WTC11 (cell line): Measurements from ENCODE around the gene MIDN. TPM values are rescaled to one million over a fixed set of nuclear protein-coding genes. Genes with fewer than 3 reads are reported as not detected.

ENCODE experiments used
- ATAC-seq: fragments of 200-7000 bp; cut with Tn5 transposase; 2 replicates; pipeline ENCODE4 v1.10.0; 2021; ENCODE audit warnings: mild to moderate bottlenecking, moderate library complexity
- CTCF ChIA-PET: fragments of 300-600 bp; sonication (Branson Sonifier 250); formaldehyde crosslinking; loops from one replicate; lab custom pipeline; 2021; ENCODE audit warnings: antibody characterized with exemption; lab: Charles Lee
- POLR2A ChIA-PET: fragments of 350-600 bp; sonication (Branson Sonifier 250); formaldehyde crosslinking; loops from one replicate; lab custom pipeline; 2021; ENCODE audit warnings: antibody characterized with exemption; lab: Charles Lee
- DNase-seq: peaks from one replicate; pipeline ENCODE4 v3.0.0; 2021; ENCODE audit warnings: low spot score
- H3K27ac Mint-ChIP-seq: 2 replicates; pipeline ENCODE4 v1.8.0; 2021; ENCODE audit warnings: mixed read lengths
- H3K27me3 Mint-ChIP-seq: 2 replicates; pipeline ENCODE4 v1.8.0; 2021; ENCODE audit warnings: low read depth, mild to moderate bottlenecking, moderate library complexity, mixed read lengths
- H3K36me3 Mint-ChIP-seq: 2 replicates; pipeline ENCODE4 v1.8.0; 2021; ENCODE audit warnings: mixed read lengths
- H3K4me1 Mint-ChIP-seq: 2 replicates; pipeline ENCODE4 v1.8.0; 2022; ENCODE audit warnings: mixed read lengths
- H3K4me3 Mint-ChIP-seq: 2 replicates; pipeline ENCODE4 v1.8.0; 2021; ENCODE audit warnings: mild to moderate bottlenecking, moderate library complexity, mixed read lengths
- H3K9me3 Mint-ChIP-seq: 2 replicates; pipeline ENCODE4 v1.8.0; 2021; ENCODE audit warnings: mixed read lengths
- ATF1 ChIP-seq: sonication (generic); formaldehyde crosslinking; IDR thresholded peaks from 2 replicates; pipeline ENCODE4 v1.8.1; 2023; ENCODE audit warnings: mild to moderate bottlenecking, moderate library complexity, missing genetic modification reagents
- E2F5 ChIP-seq: sonication (generic); formaldehyde crosslinking; IDR thresholded peaks from 2 replicates; pipeline ENCODE4 v1.8.1; 2022; ENCODE audit warnings: mild to moderate bottlenecking, moderate library complexity, missing genetic modification reagents
- ELF4 ChIP-seq: sonication (generic); formaldehyde crosslinking; IDR thresholded peaks from 2 replicates; pipeline ENCODE4 v1.8.1; 2022; ENCODE audit warnings: low read depth, mild to moderate bottlenecking, moderate library complexity, missing genetic modification reagents
- ETV6 ChIP-seq: sonication (generic); formaldehyde crosslinking; IDR thresholded peaks from 2 replicates; pipeline ENCODE4 v1.8.1; 2022; ENCODE audit warnings: mild to moderate bottlenecking, missing genetic modification reagents
- GRHL2 ChIP-seq: fragments of 250-450 bp; sonication (Bioruptor Pico); IDR thresholded peaks from 2 replicates; pipeline ENCODE4 v1.8.0; 2022; ENCODE audit warnings: mild to moderate bottlenecking, moderate library complexity; ENCODE audit not compliant: insufficient replicate concordance, severe bottlenecking
- HMGXB4 ChIP-seq: sonication (generic); formaldehyde crosslinking; IDR thresholded peaks from 2 replicates; pipeline ENCODE4 v1.8.1; 2023; ENCODE audit warnings: mild to moderate bottlenecking, moderate library complexity, missing genetic modification reagents
- JAZF1 ChIP-seq: fragments of 250-450 bp; sonication (Bioruptor Pico); IDR thresholded peaks from 2 replicates; pipeline ENCODE4 v1.9.0; 2021; ENCODE audit warnings: moderate library complexity, mild to moderate bottlenecking, inconsistent platforms
- KAT7 ChIP-seq: sonication (generic); formaldehyde crosslinking; IDR thresholded peaks from 2 replicates; pipeline ENCODE4 v1.8.1; 2023; ENCODE audit warnings: missing genetic modification reagents, mild to moderate bottlenecking, borderline replicate concordance
- MXD4 ChIP-seq: fragments of 250-450 bp; sonication (Bioruptor Pico); IDR thresholded peaks from 2 replicates; pipeline ENCODE4 v1.8.0; 2021; ENCODE audit warnings: mild to moderate bottlenecking, moderate library complexity, borderline replicate concordance
- NFATC4 ChIP-seq: fragments of 250-450 bp; sonication (Bioruptor Pico); IDR thresholded peaks from 2 replicates; pipeline ENCODE4 v1.9.0; 2021; ENCODE audit warnings: mild to moderate bottlenecking
- NFE2L1 ChIP-seq: sonication (generic); formaldehyde crosslinking; IDR thresholded peaks from 2 replicates; pipeline ENCODE4 v1.8.1; 2023; ENCODE audit warnings: missing genetic modification reagents
- PRDM15 ChIP-seq: sonication (generic); formaldehyde crosslinking; IDR thresholded peaks from 2 replicates; pipeline ENCODE4 v1.8.0; 2022; ENCODE audit warnings: missing genetic modification reagents
- RORB ChIP-seq: fragments of 250-450 bp; sonication (Bioruptor Pico); IDR thresholded peaks from 2 replicates; pipeline ENCODE4 v1.9.0; 2021; ENCODE audit warnings: mild to moderate bottlenecking
- USF2 ChIP-seq: sonication (generic); formaldehyde crosslinking; IDR thresholded peaks from 2 replicates; pipeline ENCODE4 v1.8.1; 2023; ENCODE audit warnings: mild to moderate bottlenecking, missing genetic modification reagents, moderate library complexity
- ZNF121 ChIP-seq: sonication (generic); formaldehyde crosslinking; IDR thresholded peaks from 2 replicates; pipeline ENCODE4 v1.8.0; 2023; ENCODE audit warnings: missing genetic modification reagents
- ZNF232 ChIP-seq: sonication (generic); formaldehyde crosslinking; IDR thresholded peaks from 2 replicates; pipeline ENCODE4 v1.8.0; 2022; ENCODE audit warnings: mild to moderate bottlenecking, missing genetic modification reagents
- ZNF263 ChIP-seq: sonication (generic); formaldehyde crosslinking; IDR thresholded peaks from 2 replicates; pipeline ENCODE4 v1.8.1; 2022; ENCODE audit warnings: low read depth, mild to moderate bottlenecking, moderate library complexity, missing genetic modification reagents
- ZNF317 ChIP-seq: sonication (generic); formaldehyde crosslinking; IDR thresholded peaks from 2 replicates; pipeline ENCODE4 v1.8.1; 2023; ENCODE audit warnings: low read depth, mild to moderate bottlenecking, moderate library complexity, missing genetic modification reagents, borderline replicate concordance
- total RNA-seq: library from RNA; stranded (reverse); gene quantifications from 3 replicates; pipeline ENCODE4 v1.2.3, GENCODE V29; 2021
- TF ChIP-seq, protein P1 (sequence below): sonication (generic); formaldehyde crosslinking; IDR thresholded peaks from 2 replicates; pipeline ENCODE4 v1.8.1; 2022; ENCODE audit warnings: mild to moderate bottlenecking, missing genetic modification reagents, moderate library complexity, borderline replicate concordance
- TF ChIP-seq, protein P2 (sequence below): sonication (generic); formaldehyde crosslinking; IDR thresholded peaks from 2 replicates; pipeline ENCODE4 v1.8.0; 2023; ENCODE audit warnings: missing genetic modification reagents
- TF ChIP-seq, protein P3 (sequence below): sonication (generic); formaldehyde crosslinking; IDR thresholded peaks from 2 replicates; pipeline ENCODE4 v1.8.0; 2022; ENCODE audit warnings: mild to moderate bottlenecking, missing genetic modification reagents
- TF ChIP-seq, protein P4 (sequence below): sonication (generic); formaldehyde crosslinking; IDR thresholded peaks from 2 replicates; pipeline ENCODE4 v1.8.1; 2022; ENCODE audit warnings: low read depth, missing genetic modification reagents, borderline replicate concordance

MIDN gene
- total RNA-seq, 1 experiment from 2014 or later: 189 TPM

GRCh38 chr19:1269478-1270212, 21.3 kb downstream of the MIDN start:
- Mint-ChIP-seq H3K36me3 (peaks cover 42% of the 10 kb centered on the region), H3K4me1 (peaks cover 61% of the 10 kb centered on the region), H3K9me3 (no peaks in the 10 kb centered on the region), H3K4me3 (peak overlapping the region; percentile 79), H3K27me3 (peaks cover 7% of the 10 kb centered on the region), H3K27ac (peak overlapping the region; percentile 97)
- ATAC-seq (peak; percentile 0), DNase-seq (peak; percentile 79)
- POLR2A ChIA-PET: interaction anchor here (0.6 to 2.8 kb wide), 18 partner anchors 10 to 299 kb away, joined by 3 to 37 read pairs (median 4); no protein-coding TSS in a partner anchor
- CTCF ChIA-PET: interaction anchor here (0.8 to 15.6 kb wide), 12 partner anchors 10 to 205 kb away, joined by 3 to 648 read pairs (median 3); partner anchors contain the start of gene ATP5F1D
- TF ChIP-seq USF2 (peak; percentile 91), ETV6 (CRISPR knock-in tag) (no peak), NFE2L1 (CRISPR knock-in tag) (no peak), ZNF121 (CRISPR knock-in tag) (no peak), ZNF317 (CRISPR knock-in tag) (no peak), ZNF263 (CRISPR knock-in tag) (no peak), HMGXB4 (CRISPR knock-in tag) (peak; percentile 60; the same call in 1 of the 2 replicates), PRDM15 (CRISPR knock-in tag) (no peak), MXD4 (CRISPR knock-in tag) (no peak), KAT7 (CRISPR knock-in tag) (no peak), ELF4 (CRISPR knock-in tag) (peak; percentile 57; the same call in 1 of the 2 replicates), NFATC4 (CRISPR knock-in tag) (peak; percentile 83), RORB (CRISPR knock-in tag) (0 out of 2 replicates have a peak, but pooled peaks have one; percentile 50), JAZF1 (CRISPR knock-in tag) (no peak), GRHL2 (CRISPR knock-in tag) (no peak), ZNF232 (peak; percentile 61; the same call in 1 of the 2 replicates), E2F5 (CRISPR knock-in tag) (peak; percentile 94), ATF1 (CRISPR knock-in tag) (peak; percentile 95)
- TF ChIP-seq, protein P1, sequence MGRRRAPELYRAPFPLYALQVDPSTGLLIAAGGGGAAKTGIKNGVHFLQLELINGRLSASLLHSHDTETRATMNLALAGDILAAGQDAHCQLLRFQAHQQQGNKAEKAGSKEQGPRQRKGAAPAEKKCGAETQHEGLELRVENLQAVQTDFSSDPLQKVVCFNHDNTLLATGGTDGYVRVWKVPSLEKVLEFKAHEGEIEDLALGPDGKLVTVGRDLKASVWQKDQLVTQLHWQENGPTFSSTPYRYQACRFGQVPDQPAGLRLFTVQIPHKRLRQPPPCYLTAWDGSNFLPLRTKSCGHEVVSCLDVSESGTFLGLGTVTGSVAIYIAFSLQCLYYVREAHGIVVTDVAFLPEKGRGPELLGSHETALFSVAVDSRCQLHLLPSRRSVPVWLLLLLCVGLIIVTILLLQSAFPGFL (CRISPR knock-in tag): no peak
- TF ChIP-seq, protein P2, sequence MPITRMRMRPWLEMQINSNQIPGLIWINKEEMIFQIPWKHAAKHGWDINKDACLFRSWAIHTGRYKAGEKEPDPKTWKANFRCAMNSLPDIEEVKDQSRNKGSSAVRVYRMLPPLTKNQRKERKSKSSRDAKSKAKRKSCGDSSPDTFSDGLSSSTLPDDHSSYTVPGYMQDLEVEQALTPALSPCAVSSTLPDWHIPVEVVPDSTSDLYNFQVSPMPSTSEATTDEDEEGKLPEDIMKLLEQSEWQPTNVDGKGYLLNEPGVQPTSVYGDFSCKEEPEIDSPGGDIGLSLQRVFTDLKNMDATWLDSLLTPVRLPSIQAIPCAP (CRISPR knock-in tag): no peak
- TF ChIP-seq, protein P3, sequence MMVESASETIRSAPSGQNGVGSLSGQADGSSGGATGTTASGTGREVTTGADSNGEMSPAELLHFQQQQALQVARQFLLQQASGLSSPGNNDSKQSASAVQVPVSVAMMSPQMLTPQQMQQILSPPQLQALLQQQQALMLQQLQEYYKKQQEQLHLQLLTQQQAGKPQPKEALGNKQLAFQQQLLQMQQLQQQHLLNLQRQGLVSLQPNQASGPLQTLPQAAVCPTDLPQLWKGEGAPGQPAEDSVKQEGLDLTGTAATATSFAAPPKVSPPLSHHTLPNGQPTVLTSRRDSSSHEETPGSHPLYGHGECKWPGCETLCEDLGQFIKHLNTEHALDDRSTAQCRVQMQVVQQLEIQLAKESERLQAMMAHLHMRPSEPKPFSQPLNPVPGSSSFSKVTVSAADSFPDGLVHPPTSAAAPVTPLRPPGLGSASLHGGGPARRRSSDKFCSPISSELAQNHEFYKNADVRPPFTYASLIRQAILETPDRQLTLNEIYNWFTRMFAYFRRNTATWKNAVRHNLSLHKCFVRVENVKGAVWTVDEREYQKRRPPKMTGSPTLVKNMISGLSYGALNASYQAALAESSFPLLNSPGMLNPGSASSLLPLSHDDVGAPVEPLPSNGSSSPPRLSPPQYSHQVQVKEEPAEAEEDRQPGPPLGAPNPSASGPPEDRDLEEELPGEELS (CRISPR knock-in tag): no peak; the same call in 1 of the 2 replicates
- TF ChIP-seq, protein P4, sequence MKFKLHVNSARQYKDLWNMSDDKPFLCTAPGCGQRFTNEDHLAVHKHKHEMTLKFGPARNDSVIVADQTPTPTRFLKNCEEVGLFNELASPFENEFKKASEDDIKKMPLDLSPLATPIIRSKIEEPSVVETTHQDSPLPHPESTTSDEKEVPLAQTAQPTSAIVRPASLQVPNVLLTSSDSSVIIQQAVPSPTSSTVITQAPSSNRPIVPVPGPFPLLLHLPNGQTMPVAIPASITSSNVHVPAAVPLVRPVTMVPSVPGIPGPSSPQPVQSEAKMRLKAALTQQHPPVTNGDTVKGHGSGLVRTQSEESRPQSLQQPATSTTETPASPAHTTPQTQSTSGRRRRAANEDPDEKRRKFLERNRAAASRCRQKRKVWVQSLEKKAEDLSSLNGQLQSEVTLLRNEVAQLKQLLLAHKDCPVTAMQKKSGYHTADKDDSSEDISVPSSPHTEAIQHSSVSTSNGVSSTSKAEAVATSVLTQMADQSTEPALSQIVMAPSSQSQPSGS (CRISPR knock-in tag): no peak
